Activated naive CD4-positive, alpha-beta T cell treated with anti-CD3 and anti-CD28 coated beads, Interleukin-2, amount 50 U/mL, for 24 hours (primary cell): ENCODE results near the gene TMTC4.
"Not testable (repeated sequence)": the region's sequence is repeated elsewhere in the genome, so short reads cannot be mapped to it uniquely, and the experiment has no call there.

Experiments used
- H3K27ac Mint-ChIP-seq: one replicate; pipeline ENCODE4 v1.8.0; 2021; ENCODE audit warnings: mild to moderate bottlenecking, mixed read lengths
- H3K27me3 Mint-ChIP-seq: one replicate; pipeline ENCODE4 v1.8.0; 2021; ENCODE audit warnings: mixed read lengths
- H3K36me3 Mint-ChIP-seq: one replicate; pipeline ENCODE4 v1.8.0; 2021; ENCODE audit warnings: mixed read lengths
- H3K4me1 Mint-ChIP-seq: one replicate; pipeline ENCODE4 v1.8.0; 2021; ENCODE audit warnings: mixed read lengths
- H3K4me3 Mint-ChIP-seq: one replicate; pipeline ENCODE4 v1.8.0; 2021; ENCODE audit warnings: mild to moderate bottlenecking, mixed read lengths
- H3K9me3 Mint-ChIP-seq: one replicate; pipeline ENCODE4 v1.8.0; 2021; ENCODE audit warnings: mixed read lengths

The TMTC4 gene, protein sequence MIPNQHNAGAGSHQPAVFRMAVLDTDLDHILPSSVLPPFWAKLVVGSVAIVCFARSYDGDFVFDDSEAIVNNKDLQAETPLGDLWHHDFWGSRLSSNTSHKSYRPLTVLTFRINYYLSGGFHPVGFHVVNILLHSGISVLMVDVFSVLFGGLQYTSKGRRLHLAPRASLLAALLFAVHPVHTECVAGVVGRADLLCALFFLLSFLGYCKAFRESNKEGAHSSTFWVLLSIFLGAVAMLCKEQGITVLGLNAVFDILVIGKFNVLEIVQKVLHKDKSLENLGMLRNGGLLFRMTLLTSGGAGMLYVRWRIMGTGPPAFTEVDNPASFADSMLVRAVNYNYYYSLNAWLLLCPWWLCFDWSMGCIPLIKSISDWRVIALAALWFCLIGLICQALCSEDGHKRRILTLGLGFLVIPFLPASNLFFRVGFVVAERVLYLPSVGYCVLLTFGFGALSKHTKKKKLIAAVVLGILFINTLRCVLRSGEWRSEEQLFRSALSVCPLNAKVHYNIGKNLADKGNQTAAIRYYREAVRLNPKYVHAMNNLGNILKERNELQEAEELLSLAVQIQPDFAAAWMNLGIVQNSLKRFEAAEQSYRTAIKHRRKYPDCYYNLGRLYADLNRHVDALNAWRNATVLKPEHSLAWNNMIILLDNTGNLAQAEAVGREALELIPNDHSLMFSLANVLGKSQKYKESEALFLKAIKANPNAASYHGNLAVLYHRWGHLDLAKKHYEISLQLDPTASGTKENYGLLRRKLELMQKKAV

DNA sequence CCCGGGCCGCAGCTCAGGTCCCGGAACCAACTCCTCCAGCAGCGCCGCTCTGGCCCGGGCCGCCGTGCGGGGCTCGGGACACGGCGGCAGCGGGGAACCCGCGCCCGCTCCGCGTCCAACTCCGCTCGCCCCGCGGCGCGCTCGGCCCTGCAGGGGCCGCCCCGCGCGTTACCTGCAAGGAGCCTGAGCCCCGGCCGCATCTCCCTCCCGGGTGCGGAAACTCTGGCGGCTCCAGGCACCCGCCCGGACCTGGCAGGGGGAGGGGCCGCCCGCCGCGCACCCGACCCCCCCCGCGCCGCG, at the start of gene TMTC4:
TMTC4 (minus strand) TSS at position 224 of the 300 bp plus-strand sequence. CDS start 4,433 bp downstream, outside the sequence.
- no peaks in the 10 kb centered on the region for H3K9me3 Mint-ChIP-seq
- H3K36me3 Mint-ChIP-seq, result no peaks in the 10 kb centered on the region
- peak within 1 kb of the TSS; percentile 97 for H3K27ac Mint-ChIP-seq
- no peaks in the 10 kb centered on the region for H3K27me3 Mint-ChIP-seq
- peaks cover 31% of the 10 kb centered on the region for H3K4me1 Mint-ChIP-seq
- peak within 1 kb of the TSS; percentile 97 for H3K4me3 Mint-ChIP-seq

DNA sequence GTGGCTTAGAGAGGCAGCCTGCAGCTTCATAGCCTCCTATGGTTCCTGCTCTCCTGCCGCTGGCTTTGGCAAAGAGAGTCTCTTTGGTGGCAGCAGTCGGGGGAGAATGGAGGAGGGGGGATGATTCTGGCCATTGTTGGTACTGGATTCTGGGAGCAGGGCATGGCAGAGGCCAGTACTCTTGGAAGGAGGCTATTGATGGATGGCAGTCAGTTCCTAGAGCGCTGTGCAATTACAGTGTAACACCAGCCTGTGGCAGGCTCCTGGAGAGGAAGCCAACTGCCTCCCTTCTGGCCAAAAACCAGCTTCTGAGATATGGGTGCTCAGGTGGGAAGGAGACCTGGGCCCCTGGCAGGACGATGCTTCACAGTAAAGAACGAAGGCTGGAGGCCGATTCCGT, 47.9 kb upstream of the TMTC4 start:
- peaks cover 4% of the 10 kb centered on the region for H3K4me1 Mint-ChIP-seq
- no peak overlapping the region for H3K4me3 Mint-ChIP-seq
- H3K27me3 Mint-ChIP-seq, result peaks cover 3% of the 10 kb centered on the region
- H3K36me3 Mint-ChIP-seq, result no peaks in the 10 kb centered on the region
- no peak overlapping the region for H3K27ac Mint-ChIP-seq
- no peaks in the 10 kb centered on the region for H3K9me3 Mint-ChIP-seq

- Mint-ChIP-seq H3K36me3 (no peaks in the 10 kb centered on the region), H3K27ac (no peak overlapping the region), H3K4me3 (no peak overlapping the region), H3K4me1 (peaks cover 4% of the 10 kb centered on the region), H3K27me3 (peaks cover 2% of the 10 kb centered on the region), H3K9me3 (no peaks in the 10 kb centered on the region)
Measured at GRCh38 chr13:100721885-100722512, 47.4 kb upstream of the TMTC4 start.

- H3K4me3 Mint-ChIP-seq, result no peak overlapping the region
- no peaks in the 10 kb centered on the region for H3K36me3 Mint-ChIP-seq
- H3K9me3 Mint-ChIP-seq, result no peaks in the 10 kb centered on the region
- no peaks in the 10 kb centered on the region for H3K27me3 Mint-ChIP-seq
- H3K4me1 Mint-ChIP-seq, result no peaks in the 10 kb centered on the region
- H3K27ac Mint-ChIP-seq, result no peak overlapping the region
Measured at GRCh38 chr13:100715604-100716003, 41.0 kb upstream of the TMTC4 start.

DNA sequence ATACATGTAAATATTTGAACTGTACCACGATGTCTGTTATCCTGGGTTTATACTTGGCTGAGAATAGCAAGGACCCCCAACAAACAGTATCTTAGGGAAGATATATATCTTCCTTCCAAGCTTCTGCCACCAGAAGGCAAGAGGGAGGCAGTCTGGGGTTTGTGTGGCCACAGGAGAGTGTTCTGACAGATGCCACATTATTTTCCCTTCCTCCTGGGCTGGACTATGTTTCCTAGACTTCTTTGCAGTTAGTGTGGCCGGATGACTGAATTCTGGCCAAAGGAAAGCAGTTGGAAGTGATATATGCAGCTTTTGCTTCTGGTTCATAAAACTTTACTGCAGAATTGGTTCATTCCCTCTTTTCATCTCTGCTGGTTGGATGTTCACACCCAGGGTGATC, 39.9 kb upstream of the TMTC4 start:
- Mint-ChIP-seq H3K9me3 (no peaks in the 10 kb centered on the region), H3K4me1 (no peaks in the 10 kb centered on the region), H3K27ac (no peak overlapping the region), H3K27me3 (no peaks in the 10 kb centered on the region), H3K4me3 (no peak overlapping the region), H3K36me3 (no peaks in the 10 kb centered on the region)

GRCh38 chr13:100710176-100710575, 35.6 kb upstream of the TMTC4 start:
- Mint-ChIP-seq H3K27me3 (no peaks in the 10 kb centered on the region), H3K27ac (no peak overlapping the region), H3K36me3 (no peaks in the 10 kb centered on the region), H3K9me3 (no peaks in the 10 kb centered on the region), H3K4me3 (no peak overlapping the region), H3K4me1 (no peaks in the 10 kb centered on the region)

DNA sequence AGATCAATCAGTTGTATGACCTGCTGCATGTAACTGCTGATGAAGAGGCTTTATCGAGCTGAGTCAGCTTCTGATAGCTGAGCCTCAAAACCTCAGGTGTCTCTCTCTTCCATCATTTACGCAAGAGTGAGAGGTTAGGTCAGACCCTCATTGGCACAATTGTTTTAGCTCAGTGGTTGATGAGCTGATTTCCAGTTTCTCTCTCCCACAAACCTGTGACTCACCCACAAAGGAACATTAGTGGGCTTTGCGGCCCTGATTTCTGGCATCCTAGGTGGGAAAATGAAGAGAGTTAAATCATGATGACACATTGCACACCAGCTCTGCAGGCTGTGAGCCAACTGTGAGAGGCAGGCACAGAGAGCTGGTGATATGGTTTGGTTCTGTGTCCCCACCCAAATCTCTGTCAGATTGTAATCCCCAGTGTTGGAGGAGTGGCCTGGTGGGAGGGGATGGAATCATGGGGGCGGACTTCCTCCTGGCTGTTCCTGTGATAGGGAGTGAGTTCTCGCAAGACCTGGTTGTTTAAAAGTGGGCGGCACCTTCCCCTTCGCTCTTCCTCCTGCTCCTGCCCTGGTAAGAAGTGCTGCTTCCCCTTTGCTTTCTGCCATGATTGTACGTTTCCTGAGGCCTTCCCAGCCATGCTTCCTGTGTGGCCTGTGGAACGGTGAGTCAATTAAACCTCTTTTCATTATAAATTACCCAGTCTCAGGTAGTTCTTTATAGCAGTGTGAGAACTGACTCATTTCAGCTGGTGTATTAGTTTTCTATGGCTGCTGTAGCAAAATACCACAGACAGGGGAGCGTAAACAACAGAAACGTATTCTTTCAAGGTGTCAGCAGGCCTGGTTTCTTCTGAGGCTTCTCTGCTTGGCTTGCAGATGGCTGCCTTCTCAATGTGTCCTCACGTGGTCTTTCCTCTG, 33.5 kb upstream of the TMTC4 start:
- Mint-ChIP-seq H3K4me3 (no peak overlapping the region), H3K36me3 (no peaks in the 10 kb centered on the region), H3K9me3 (no peaks in the 10 kb centered on the region), H3K27ac (no peak overlapping the region), H3K4me1 (no peaks in the 10 kb centered on the region), H3K27me3 (no peaks in the 10 kb centered on the region)

DNA sequence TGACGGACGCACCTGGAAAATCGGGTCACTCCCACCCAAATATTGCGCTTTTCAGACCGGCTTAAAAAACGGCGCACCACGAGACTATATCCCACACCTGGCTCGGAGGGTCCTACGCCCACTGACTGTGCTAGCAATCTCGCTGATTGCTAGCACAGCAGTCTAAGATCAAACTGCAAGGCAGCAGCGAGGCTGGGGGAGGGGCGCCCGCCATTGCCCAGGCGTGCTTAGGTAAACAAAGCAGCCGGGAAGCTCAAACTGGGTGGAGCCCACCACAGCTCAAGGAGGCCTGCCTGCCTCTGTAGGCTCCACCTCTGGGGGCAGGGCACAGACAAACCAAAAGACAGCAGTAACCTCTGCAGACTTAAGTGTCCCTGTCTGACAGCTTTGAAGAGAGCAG, 23.7 kb upstream of the TMTC4 start:
- not testable (repeated sequence) for H3K9me3 Mint-ChIP-seq, H3K36me3 Mint-ChIP-seq

GRCh38 chr13:100695509-100695773, 20.8 kb upstream of the TMTC4 start:
- peaks cover 4% of the 10 kb centered on the region for H3K36me3 Mint-ChIP-seq
- no peak overlapping the region for H3K4me3 Mint-ChIP-seq
- no peaks in the 10 kb centered on the region for H3K9me3 Mint-ChIP-seq
- H3K27me3 Mint-ChIP-seq, result peaks cover 16% of the 10 kb centered on the region
- H3K4me1 Mint-ChIP-seq, result no peaks in the 10 kb centered on the region
- H3K27ac Mint-ChIP-seq, result no peak overlapping the region

More for the DNA sequence above, 23.7 kb upstream of the TMTC4 start:
- not testable (repeated sequence) for H3K4me1 Mint-ChIP-seq, H3K27ac Mint-ChIP-seq, H3K27me3 Mint-ChIP-seq, H3K4me3 Mint-ChIP-seq

- H3K4me1 Mint-ChIP-seq, result no peaks in the 10 kb centered on the region
- H3K36me3 Mint-ChIP-seq, result peaks cover 4% of the 10 kb centered on the region
- H3K27ac Mint-ChIP-seq, result no peak overlapping the region
- no peaks in the 10 kb centered on the region for H3K9me3 Mint-ChIP-seq
- no peak overlapping the region for H3K4me3 Mint-ChIP-seq
- peaks cover 16% of the 10 kb centered on the region for H3K27me3 Mint-ChIP-seq
Measured at GRCh38 chr13:100694722-100695508, 20.3 kb upstream of the TMTC4 start.

DNA sequence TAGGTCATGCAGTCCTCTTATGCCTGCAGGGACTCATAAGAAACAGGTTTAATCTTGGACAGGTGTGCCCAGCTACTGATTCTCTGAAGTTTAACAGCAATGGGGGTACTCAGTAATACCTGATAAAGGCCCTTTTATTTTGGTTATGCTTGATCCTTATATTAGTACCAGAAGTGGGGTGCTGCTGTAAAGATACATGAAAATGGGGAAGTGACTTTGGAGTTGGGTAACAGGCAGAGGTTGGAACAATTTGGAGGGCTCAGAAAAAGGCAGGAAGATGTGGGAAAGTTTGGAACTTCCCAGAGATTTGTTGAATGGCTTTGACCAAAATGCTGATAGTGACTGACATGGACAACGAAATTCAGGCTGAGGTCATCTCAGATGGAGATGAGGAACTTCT, 14.6 kb upstream of the TMTC4 start:
- no peaks in the 10 kb centered on the region for H3K4me1 Mint-ChIP-seq
- H3K9me3 Mint-ChIP-seq, result peaks cover 6% of the 10 kb centered on the region
- H3K36me3 Mint-ChIP-seq, result peaks cover 9% of the 10 kb centered on the region
- H3K4me3 Mint-ChIP-seq, result no peak overlapping the region
- H3K27me3 Mint-ChIP-seq, result peaks cover 12% of the 10 kb centered on the region
- no peak overlapping the region for H3K27ac Mint-ChIP-seq

GRCh38 chr13:100680131-100680530, 5.5 kb upstream of the TMTC4 start:
- Mint-ChIP-seq H3K27me3 (no peaks in the 10 kb centered on the region), H3K36me3 (no peaks in the 10 kb centered on the region), H3K9me3 (no peaks in the 10 kb centered on the region), H3K4me1 (peaks cover 11% of the 10 kb centered on the region), H3K4me3 (no peak overlapping the region), H3K27ac (no peak overlapping the region)

GRCh38 chr13:100677128-100677527, 2.5 kb upstream of the TMTC4 start:
- not testable (repeated sequence) for H3K9me3 Mint-ChIP-seq, H3K36me3 Mint-ChIP-seq, H3K27me3 Mint-ChIP-seq, H3K4me3 Mint-ChIP-seq
- Mint-ChIP-seq H3K27ac (peak overlapping the region; percentile 70), H3K4me1 (peaks cover 28% of the 10 kb centered on the region)

GRCh38 chr13:100675661-100676129, 1.1 kb upstream of the TMTC4 start:
- Mint-ChIP-seq H3K4me1 (peaks cover 31% of the 10 kb centered on the region), H3K4me3 (peak overlapping the region; percentile 86), H3K27ac (peak overlapping the region; percentile 78), H3K27me3 (no peaks in the 10 kb centered on the region), H3K36me3 (no peaks in the 10 kb centered on the region), H3K9me3 (no peaks in the 10 kb centered on the region)
